SK-N-MC (cell line): ENCODE measurements around the gene GREB1.

Experiments used
- EZH2 ChIP-seq: fragments of 200-600 bp; sonication (generic); IDR thresholded peaks from one replicate; pipeline ENCODE4 v1.6.1; 2017; ENCODE audit warnings: antibody characterized with exemption
- POLR2AphosphoS5 ChIP-seq: IDR thresholded peaks from 2 replicates; pipeline ENCODE4 v1.6.1; 2012; ENCODE audit warnings: mild to moderate bottlenecking, low read depth, low read length, borderline replicate concordance

GRCh38 chr2:11662882-11663281 lies 129.0 kb downstream of the GREB1 start:
- TF ChIP-seq EZH2 (no peak), POLR2AphosphoS5 (no peak)
